Upper lobe of left lung (tissue), 4 donors: ENCODE data around the gene RGS19.

Source experiments
- CTCF ChIP-seq, 6 experiments: fragments of 450-650 bp in 4 of 6; fragments of 200-600 bp in 2 of 6; sonication (generic) in 2 of 6; IDR thresholded peaks; one replicate each; pipeline ENCODE4 v1.5.1; 2016 to 2019; ENCODE audit warnings: antibody characterized with exemption in 6 of 6
- EP300 ChIP-seq, 4 donors: sonication (generic); formaldehyde crosslinking; IDR thresholded peaks; one replicate each; pipeline ENCODE4 v1.5.1; 2017; ENCODE audit warnings: antibody characterized with exemption in 4 of 4, control low read depth in 2 of 4
- POLR2A ChIP-seq, 4 donors: fragments of 450-650 bp; IDR thresholded peaks; one replicate each; pipeline ENCODE4 v1.5.1; 2016 to 2017; ENCODE audit warnings: antibody characterized with exemption in 4 of 4, mild to moderate bottlenecking in 2 of 4
- POLR2AphosphoS5 ChIP-seq, 2 donors: sonication (generic); formaldehyde crosslinking; IDR thresholded peaks; one replicate each; pipeline ENCODE4 v1.5.1; 2017; ENCODE audit warnings: antibody characterized with exemption in 2 of 2

GRCh38 chr20:64025101-64025825 is 54.1 kb downstream of the RGS19 start:
- TF ChIP-seq POLR2A (IDR thresholded peaks at IDR 0.05) (no peak), CTCF (IDR thresholded peaks at IDR 0.05) (no peak), POLR2AphosphoS5 (IDR thresholded peaks at IDR 0.05) (no peak), EP300 (IDR thresholded peaks at IDR 0.05) (no peak)
